GM19240 (cell line): Measurements from ENCODE around the gene UNC5C.
"Not testable (repeated sequence)": the region's sequence is repeated elsewhere in the genome, so short reads cannot be mapped to it uniquely, and the experiment has no call there.

Source experiments
- DNase-seq: peaks from one replicate; pipeline ENCODE4 v3.0.0; 2011; ENCODE audit warnings: low spot score; ENCODE audit not compliant: insufficient read length

The UNC5C gene

DNA sequence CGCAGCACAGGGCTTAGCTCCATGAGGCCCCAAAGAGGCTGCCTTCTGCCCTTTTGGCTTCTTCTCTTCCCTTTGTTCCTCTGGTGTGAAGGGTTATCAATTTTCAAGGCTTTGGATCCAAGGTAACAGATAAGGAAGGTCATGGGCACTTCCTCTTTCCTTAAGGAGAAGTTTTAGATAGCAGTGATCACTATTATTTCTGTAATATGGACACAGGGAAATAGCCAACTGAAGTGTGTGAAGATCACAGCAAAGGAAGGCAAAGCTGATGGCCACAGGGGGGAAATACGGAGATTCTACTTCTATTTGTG is 366.8 kb downstream of the UNC5C start:
- DNase-seq: no peak

DNA sequence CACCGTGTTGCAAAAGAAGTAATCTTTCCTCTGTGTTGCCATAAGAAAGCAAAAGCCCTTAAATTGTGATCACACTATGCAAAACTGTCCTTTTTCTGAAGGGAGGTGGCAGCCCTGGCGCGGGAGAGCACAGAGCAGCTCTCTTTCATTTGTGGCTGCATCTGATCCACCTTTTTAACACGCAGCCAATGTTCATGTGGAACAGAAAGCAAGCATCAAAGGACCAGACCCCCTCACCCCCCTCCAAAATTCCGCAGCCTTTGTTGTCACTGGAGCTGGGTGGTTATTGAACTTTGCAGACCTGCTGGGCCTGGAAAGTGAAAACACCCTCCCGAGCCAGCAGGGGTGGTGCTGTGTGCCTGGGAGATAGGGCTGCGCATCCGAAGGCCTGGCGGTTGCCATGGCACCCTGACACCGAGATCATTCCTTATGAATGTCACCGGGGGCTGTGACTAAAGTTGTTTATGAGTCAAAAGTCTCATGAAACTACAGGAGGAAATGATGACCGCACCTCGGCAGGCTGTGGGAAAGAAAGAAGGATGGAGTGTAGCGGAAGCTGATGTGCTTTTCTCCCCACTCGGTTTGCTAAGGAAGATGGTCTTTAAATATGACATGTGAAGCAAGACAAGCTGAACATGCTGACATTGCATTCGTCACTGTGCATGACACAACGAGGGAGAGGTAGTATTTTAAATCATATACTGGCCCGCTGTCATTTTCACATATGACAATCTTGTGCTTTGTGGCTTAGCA is 367.4 kb downstream of the UNC5C start:
- no peak for DNase-seq

DNA sequence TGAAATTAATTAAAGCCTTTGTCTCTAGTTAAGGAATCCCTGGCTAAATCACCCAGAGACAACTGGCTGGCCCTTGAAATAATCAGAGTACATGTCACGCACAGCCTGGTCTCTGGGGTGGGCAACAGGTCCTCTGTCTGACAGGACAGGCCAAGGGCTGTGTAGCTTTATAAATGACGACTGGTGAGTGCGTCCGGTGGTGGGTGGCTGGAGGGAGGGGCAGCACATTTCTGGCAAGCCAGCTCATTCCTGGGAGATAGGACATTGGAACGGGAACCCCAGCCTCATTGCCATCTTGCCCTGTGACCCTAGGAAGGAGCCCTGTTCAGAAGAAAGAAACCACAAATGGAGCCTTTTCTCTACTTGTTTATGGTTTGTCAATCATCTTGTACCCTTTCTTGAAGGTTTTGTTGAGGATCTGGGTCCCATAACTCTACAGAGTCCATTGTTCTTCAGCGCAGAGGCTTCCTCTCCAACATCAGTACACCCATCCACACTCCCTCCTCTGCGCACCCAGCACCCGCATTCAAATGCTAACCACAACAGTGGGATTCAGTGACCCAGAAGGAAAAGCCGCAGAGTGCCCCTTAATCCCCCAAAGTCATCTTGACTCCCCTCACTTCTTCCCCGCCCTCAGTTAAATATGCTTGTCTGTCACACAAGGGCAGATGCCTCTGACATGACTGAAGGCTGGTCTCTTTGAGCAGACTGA is 368.1 kb downstream of the UNC5C start:
- DNase-seq: no peak

DNA sequence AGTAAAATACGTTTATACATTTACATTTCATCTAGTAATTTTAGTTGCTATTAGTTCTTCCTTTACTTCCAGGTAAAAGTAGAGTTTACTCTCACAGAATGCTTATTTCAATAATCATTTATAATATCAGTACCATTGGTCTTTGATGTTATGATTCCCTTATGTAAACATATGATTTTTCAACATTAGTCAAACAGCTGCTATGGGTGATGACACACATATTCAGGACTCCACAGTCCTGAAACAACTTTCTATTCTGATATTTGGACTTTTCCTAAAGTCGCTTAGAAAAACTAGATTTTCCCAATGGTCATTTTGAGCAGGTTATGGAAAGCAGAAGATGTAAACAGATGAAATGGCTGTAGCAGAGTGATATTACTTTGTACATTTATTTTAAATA is 369.8 kb downstream of the UNC5C start:
- DNase-seq: no peak

DNA sequence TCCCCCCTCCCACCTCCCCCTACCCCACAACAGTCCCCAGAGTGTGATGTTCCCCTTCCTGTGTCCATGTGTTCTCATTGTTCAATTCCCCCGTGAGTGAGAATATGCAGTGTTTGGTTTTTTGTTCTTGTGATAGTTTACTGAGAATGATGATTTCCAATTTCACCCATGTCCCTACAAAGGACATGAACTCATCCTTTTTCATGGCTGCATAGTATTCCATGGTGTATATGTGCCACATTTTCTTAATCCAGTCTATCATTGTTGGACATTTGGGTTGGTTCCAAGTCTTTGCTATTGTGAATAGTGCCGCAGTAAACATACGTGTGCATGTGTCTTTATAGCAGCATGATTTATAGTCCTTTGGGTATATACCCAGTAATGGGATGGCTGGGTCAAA is 377.4 kb downstream of the UNC5C start:
- DNase-seq: not testable (repeated sequence)

DNA sequence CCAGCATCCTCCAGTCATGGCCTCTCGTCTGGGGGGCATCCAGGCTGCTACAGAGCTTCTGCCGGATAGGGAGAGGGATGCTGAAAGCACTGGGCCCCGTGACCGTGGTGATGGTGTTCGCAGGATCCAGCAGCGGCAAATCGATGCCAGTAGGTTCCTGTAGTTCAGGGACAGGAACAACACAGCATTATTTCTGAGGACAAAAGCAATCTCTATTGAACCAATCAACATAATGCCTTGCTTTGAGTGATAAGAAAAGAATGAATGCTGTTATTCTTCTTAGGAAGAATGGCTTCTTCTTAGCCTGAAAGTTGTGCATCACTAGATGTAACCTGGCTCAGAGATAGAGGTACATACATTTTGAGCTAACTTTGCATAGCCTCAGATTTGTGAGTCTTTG is 378.6 kb downstream of the UNC5C start:
- no peak for DNase-seq

DNA sequence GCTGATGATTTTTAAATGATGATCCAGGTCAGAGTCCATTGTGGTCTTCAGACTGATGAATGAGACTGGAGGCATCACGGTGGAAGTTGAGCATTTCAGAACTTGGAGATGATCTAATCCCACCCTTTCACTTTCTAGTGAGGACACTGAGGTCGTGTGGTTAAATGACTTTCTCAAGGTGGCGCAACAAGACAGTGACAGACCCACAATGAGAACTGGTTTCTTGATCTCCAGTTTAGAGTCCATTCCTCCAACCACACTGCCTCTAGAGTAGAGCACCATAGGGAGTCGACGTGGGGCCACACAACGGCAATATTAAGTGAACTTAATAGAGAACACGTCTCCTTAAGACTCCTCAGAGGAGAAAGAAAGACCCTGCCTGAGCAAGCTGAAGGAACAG is 381.0 kb downstream of the UNC5C start:
- DNase-seq: no peak

DNA sequence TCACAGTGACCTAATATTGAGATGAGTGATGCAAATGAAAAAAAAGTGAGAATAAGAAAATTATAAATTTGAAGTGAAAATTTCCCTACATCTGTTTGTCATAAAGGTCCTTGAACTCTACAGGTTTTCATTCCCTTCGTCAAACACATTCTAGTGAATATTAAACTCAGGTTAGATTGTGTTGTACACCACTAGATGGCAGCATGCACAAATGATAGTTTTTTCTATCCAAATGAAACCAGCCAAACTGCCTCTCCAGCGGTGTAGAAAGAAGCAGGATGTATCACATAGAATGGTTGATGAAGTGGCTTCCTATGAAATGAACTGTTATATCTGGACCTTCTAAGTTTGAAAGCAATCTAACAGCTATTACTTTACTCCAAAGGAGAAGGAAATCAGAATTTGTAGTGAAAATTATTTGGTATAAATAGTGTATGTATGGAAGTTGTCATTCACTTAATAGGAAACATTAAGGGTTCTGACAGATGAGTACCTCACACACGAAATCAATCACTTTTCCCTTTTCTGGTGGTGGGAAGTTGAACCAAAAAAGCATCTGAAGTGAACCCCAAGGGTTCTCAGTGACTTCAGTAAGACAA is 382.7 kb downstream of the UNC5C start:
- peak; percentile 38 for DNase-seq

DNA sequence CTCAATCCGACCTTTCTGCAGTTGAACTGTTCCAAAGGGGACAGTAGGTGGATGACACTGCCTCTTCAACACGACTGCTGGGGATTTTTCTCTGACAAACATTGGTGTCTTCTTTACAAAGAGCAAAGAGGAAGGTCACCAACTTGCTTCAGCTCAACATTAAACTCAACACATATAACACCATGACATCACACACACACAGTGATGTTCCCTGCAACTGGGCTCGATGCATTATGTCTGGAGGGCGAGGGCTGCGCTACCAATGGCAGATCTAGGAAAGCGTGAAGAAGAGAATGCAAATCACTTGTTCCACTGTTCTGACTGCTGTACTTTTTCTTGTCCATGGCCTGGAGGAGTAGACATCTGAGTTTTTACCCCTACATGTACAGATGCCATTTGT is 385.9 kb downstream of the UNC5C start:
- DNase-seq: no peak

DNA sequence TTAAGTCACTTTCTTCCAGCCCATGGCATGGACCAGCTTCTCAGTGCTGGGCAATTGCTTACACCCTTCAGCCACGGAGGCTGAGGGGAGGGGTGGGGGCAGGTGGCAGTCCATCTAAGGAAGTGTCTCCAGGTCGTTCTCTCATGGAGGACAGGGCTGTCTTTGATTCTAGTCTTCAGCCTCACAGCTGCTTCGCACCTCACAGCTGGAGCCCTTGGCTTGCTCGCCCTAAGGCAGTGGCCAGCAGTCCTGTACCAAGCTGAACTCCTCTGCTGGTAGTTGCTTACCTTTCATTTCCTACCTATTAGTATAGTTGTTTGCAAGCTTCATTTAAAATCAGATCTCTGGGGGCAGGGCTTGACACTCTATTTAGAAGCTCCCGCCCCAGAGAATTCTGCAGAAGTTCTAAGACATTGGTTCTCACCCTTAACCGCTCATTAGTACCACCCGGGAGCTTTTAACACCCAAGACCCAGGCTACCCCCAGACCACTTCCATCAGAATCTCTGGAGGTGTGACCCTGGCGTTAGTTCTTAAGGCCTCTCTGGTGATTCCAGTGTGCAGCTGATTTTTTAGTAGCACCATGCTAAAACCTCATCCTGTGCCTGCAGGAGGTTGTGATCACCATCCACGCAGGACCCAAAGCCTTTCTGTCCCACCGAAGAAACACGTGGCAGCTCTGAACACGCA is 386.8 kb downstream of the UNC5C start:
- no peak for DNase-seq

DNA sequence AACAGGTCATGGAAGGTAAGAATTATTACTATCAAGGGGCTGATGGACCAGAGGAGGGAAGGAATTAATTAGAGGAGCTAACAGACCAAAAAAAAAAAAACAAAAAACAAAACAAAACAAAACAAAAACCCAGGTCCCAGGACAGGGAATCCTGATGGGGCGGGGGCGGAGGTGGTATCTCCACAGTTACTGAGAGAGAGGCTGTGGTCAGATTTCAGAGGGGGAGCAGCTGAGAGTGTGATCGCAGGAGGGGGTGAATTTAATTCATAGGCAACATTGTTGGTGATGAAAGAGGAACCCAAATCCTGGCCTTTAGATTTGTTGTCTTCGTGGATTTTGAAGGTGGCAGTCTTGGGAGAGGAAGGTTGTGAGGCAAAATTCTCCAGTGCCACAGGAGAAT is 389.4 kb downstream of the UNC5C start:
- no peak for DNase-seq

DNA sequence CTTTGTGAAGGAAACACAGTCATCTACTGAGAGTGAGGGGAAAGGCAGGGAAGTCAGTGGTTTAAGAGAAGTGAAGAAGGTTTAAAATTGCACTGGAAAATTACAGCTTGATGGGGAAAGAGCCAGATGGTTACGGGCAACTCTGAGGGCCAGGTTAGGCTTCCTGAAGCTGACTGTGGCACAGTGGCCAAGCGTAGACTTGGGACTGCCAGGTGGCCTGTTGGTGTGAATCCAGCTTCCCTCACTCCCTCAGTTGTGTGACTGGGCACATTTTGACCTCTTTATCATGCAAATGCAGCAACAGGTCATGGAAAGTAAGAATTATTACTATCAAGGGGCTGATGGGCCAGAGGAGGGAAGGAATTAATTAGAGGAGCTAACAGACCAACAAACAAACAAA is 390.1 kb downstream of the UNC5C start:
- no peak for DNase-seq

DNA sequence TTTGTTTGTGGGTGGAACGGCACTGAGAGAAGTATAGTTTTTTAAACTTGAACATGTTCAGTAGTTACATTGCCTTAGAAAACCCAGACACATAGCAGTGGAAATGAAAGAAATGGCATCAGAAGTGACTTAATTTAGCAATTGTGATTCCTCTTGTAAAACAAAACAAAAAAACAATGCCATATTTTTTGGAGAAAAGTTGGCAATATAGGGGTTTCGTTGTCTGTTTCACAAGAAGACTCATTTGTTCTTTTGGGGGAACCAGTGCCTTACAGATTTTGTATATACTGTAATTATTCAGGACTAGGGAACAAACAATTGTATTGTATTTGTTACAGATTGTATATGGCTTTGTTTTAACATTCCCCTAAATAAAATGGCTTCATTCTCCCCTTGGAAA is 390.7 kb downstream of the UNC5C start:
- no peak for DNase-seq

DNA sequence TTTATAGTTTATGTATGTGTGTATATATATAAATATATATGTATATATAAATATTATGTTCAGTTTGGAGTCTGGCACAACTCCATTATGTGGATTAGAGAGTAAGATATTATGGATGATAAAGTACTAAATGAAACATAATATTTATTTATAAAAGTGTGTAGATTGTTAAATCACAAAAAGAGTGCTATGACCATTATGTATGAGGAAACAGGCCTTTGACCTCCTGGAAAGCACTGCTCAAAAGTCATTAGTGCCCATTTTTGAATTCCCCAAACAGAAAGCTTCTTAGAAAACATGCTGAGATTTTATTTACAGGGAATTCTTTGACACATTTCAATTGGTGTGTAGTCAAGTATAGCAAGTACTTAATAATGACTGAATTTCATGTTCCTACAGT is 391.2 kb downstream of the UNC5C start:
- DNase-seq: no peak

DNA sequence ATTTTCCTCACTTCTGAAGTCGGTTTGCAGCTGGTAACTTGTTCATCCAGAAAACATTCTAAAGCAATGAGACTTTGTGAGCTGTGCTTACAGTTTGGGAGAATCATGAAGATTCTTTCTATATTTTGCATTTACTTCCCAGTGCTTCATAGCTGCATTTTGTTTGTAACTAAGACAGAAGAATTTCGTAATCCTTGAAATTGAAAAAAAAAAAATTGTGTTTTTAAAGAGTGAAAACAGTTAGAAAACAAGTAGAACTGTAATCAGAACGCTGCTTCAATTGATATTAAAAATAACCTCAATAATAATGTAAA is 392.4 kb downstream of the UNC5C start:
- no peak for DNase-seq

DNA sequence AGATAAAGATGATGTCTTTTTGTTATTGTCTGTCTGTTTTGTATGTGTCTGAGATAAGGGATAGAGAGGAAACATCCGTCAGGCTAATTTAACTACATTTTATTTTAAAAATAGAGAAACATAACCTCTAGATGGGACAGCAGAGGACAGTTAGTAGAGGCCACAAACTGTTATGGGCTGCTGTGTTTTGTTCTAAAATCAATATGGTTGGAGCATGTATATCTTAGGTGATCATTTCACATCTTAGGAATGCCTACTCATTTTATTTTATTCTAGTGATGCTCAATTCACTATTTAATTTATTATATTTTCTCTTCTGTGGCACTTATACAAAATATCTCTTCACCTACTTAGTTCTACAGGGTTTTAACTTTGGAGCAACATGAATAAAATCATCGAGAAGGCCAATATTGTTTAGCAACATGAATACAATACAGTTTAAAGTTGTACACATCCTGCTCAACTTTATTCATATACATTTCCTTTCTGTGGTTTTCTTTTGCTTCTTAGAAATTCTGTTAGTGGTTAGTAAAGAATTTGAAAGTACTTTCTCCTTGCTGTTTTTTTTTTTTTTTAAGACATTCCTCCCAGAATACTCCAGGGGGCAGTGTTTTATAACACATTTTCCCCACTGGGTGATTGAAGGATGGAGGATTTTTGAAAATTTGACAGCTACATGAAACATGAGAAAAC is 392.9 kb downstream of the UNC5C start:
- no peak for DNase-seq

DNA sequence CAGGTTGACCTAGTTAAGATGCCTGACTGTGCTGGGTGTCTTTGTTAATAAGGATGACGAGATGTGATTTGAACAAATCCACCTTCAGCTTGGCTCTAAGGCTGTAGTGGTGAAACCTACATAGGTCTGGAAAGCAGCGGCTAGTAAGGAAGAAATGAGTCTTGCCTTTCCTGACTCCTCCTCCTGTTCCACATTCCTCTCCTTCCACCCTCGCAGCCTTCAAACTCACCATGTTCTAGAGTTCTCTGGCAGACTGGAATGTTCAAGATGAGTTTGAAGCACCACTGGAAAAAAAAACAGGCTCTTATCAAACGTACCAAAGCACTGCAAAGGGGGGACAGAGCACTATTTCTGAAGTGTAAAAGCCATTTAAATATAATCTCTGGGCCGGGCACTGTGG is 395.6 kb downstream of the UNC5C start:
- DNase-seq: no peak

DNA sequence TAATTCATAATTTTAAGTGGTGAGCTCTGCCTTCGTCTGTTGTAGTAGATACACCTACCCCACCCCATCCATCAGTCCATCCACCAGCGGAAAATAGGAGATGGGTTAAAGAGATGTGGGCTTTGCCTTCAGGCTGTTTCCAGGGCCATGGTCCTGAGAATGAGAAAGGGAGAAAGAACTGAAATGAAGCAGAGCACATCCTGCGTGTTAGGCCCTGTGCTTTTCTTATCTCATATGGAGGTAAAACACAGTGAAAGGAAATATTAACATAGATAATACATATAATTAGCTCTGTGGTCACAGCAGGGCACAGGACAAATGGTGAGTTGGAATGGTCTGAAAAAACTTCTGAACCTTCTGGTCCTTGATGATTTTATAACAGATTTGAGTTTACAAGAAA is 397.5 kb downstream of the UNC5C start:
- DNase-seq: no peak

DNA sequence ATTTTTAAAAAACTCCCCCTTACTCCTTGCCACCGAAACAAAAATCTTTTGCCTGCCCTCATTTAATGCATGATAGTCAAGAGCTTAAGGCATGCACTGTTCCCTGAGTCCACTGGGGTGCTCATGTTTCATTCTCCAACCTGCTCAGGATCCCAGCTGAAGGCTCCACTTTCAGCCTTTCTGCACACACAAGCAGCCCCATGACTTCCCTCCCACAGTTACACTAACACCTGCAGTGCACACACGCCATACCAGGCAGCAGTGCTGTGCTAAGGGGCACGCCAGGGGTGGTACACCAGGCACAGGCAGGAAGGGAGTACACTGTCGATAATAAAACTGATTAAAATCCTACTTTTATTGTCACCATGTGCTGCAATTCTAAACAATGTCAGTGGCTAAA is 405.8 kb downstream of the UNC5C start:
- DNase-seq: no peak

DNA sequence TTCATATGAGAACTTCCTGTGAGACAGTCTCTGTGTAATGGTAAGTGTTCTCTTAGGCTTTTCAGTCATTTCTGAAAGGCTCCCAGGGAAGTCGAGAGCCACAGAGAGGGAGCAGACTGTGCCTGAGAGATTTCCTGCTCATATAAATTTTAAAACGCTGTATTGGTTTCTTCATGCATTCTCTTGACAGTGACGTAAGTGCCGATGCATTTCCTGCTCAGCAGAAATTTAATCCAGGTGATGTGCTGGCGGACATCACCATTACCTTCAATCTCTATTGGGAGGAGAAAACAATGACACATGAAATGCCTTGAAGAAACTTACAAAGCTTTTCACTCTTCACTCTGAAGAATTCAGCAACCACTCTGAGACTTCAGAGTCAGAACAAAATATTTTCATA is 407.4 kb downstream of the UNC5C start:
- DNase-seq: no peak

DNA sequence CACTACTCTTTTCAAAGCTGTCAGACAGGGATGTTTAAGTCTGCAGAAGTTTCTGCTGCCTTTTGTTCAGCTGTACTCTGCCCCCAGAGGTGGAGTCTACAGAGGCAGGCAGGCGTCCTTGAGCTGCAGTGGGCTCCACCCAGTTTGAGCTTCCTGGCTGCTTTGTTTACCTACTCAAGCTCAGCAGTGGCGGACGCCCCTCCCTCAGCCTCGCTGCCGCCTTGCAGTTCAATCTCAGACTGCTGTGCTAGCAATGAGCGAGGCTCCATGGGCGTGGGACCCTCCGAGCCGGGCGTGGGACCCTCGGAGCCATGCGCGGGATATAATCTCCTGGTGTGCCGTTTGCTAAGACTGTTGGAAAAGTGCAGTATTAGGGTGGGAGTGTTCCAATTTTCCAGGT is 409.3 kb downstream of the UNC5C start:
- not testable (repeated sequence) for DNase-seq

DNA sequence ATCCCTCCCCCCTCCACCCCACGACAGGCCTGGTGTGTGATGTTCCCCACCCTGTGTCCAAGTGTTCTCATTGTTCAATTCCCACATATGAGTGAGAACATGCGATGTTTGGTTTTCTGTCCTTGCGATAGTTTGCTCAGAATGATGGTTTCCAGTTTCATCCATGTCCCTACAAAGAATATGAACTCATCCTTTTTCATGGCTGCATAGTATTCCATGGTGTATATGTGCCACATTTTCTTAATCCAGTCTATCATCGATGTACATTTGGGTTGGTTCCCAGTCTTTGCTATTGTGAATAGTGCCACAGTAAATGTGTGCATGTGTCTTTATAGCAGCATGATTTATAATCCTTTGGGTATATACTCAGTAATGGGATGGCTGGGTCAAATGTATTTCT is 414.8 kb downstream of the UNC5C start:
- not testable (repeated sequence) for DNase-seq
